GM23248 (cell line): ENCODE results near the gene PADI6.

Experiments
- EZH2 ChIP-seq: fragments of 200-600 bp; sonication (generic); IDR thresholded peaks from 2 replicates; pipeline ENCODE4 v1.6.1; 2018; ENCODE audit warnings: antibody characterized with exemption, mild to moderate bottlenecking; ENCODE audit not compliant: insufficient read depth, poor library complexity, severe bottlenecking
- EZH2phosphoT487 ChIP-seq: fragments of 200-600 bp; sonication (generic); IDR thresholded peaks from 2 replicates; pipeline ENCODE4 v1.6.1; 2018; ENCODE audit warnings: antibody characterized with exemption, moderate library complexity, mild to moderate bottlenecking, low read depth; ENCODE audit not compliant: insufficient read depth

GRCh38 chr1:17342014-17342441 lies 30.0 kb upstream of the PADI6 start:
- TF ChIP-seq EZH2 (no peak), EZH2phosphoT487 (no peak)
